GM19463 (cell line): Measurements from ENCODE around the gene EPB41.

Experiments used
- ATAC-seq: cut with Tn5 transposase; IDR thresholded peaks from one replicate; pipeline ENCODE4 v1.9.1; 2021; ENCODE audit warnings: mild to moderate bottlenecking, moderate library complexity; ENCODE audit not compliant: unreplicated experiment

The EPB41 gene

GRCh38 chr1:28890836-28891235 lies 23.5 kb upstream of the EPB41 start:
- no peak for ATAC-seq

DNA sequence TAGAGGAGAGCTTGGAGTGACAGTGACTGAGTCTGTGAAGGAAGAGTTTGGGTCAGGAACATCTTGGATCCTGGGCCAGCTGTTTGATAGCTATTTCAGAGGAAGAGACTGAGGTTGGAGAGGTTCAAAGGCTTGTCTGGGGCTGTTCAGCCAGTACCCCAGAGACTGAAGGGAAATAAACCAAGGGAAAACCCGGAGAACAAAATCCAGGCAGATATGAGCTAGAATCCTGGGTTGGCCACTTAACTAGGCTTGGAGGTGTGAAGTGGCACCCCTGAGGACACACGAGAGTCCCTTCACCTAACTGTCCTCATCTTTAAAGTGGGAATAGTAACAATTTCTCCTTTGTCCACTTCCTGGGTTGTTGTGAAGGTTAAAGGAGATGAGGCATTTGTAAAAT lies 23.1 kb upstream of the EPB41 start:
- no peak for ATAC-seq

- ATAC-seq: no peak
Observed at GRCh38 chr1:28893403-28894102, 20.8 kb upstream of the EPB41 start.

DNA sequence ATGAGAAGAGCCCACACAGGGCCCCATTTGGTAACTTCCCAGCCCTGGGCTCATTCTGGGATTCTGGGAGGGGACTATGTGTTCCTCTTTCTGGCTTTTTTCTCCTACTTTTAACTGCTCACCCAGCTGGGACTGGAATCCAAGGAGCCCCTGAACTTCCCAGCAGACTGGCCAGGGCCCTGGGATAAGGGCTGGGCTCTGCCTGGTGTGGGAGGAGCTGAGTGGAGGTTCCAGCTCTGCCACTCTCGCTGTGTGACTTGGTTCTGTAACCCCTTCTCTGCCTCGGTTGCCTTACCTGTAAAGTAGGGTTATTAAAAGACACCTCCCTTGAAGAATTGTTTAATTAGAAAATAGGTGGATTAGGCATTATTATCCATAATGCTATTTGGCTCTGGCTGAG lies 19.6 kb upstream of the EPB41 start:
- no peak for ATAC-seq

- no peak for ATAC-seq
Observed at GRCh38 chr1:28895896-28896608, 18.3 kb upstream of the EPB41 start.

DNA sequence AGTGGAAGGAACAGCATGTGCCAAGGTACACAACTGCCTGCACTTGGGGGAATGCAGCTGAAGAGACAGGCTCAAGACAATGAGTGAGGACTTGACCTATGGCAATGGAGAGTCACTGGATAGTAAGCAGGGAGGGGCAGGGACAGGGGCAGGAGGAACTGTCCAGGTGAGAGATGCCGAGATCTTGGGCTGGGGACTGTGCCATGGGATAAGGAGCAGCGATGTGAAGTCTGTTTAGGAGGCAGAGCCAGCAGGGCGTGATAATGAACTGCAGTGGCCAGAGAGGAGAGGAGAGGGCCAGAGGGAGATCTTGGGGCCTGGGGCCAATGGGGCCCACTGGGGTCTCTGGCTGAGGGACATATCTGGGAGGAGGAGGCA lies 17.8 kb upstream of the EPB41 start:
- ATAC-seq: no peak

DNA sequence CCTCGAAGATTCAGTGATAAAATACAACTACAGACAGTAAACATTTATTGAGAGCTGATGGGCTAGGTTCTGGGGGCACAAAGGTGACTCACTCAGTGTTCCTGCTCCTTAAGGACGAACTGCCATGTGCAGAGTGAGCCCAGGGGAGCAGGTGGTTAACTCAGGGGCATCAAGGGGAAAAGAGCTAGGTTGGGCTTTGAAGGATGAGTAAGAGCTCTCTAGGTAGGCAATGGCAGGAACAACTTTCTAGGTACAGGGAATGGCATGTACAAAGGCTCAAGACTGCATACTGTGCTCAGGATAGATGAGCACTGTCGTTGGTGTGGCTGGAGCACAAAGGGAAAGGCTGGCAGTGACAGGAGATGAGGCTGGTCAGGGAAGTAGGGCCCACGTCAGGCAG lies 16.6 kb upstream of the EPB41 start:
- no peak for ATAC-seq

GRCh38 chr1:28898405-28898881 lies 15.9 kb upstream of the EPB41 start:
- no peak for ATAC-seq

GRCh38 chr1:28899267-28899666 lies 15.1 kb upstream of the EPB41 start:
- ATAC-seq: no peak

DNA sequence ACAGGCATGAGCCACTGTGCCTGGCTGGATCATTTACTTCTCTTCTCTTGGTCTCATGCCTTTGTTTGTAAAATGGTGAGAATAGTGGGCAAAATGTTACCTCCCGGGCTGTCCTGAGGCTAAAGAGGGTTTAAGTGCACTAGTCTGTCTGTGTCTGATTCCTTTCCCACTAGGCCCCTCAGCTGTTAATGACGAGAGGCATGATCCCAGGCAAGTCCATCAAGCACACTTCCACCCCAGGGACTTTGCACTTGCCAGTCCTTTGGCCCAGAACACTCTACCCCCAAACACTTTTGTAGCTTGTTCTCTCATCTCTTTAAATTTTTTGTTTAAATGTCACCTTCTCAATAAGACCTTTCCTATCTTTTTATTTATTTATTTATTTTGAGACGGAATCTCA lies 13.8 kb upstream of the EPB41 start:
- ATAC-seq: no peak

GRCh38 chr1:28902738-28903137 lies 11.6 kb upstream of the EPB41 start:
- no peak for ATAC-seq

- ATAC-seq: no peak
Observed at GRCh38 chr1:28905921-28906666, 8.3 kb upstream of the EPB41 start.

DNA sequence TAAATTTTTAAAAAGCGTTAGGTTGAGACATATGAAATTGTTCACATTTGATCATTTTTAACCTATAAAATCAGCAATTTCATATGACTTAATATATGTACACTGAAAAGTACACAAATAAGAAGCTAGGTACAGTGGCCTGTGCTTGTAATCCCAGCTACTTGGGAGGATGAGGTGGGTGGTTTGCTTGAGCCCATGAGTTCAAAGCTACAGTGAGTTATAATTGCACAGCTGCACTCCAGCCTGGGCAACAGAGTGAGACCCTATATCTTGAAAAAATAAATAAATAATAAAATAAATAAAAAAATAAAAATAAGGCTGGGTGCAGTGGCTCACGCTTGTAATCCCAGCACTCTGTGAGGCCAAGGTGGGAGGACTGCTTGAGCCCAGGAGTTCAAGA lies 5.2 kb upstream of the EPB41 start:
- ATAC-seq: no peak

GRCh38 chr1:28910379-28911115 lies 3.8 kb upstream of the EPB41 start:
- ATAC-seq: no peak

- no peak for ATAC-seq
Observed at GRCh38 chr1:28913786-28914227, 562 bp upstream of the EPB41 start.

DNA sequence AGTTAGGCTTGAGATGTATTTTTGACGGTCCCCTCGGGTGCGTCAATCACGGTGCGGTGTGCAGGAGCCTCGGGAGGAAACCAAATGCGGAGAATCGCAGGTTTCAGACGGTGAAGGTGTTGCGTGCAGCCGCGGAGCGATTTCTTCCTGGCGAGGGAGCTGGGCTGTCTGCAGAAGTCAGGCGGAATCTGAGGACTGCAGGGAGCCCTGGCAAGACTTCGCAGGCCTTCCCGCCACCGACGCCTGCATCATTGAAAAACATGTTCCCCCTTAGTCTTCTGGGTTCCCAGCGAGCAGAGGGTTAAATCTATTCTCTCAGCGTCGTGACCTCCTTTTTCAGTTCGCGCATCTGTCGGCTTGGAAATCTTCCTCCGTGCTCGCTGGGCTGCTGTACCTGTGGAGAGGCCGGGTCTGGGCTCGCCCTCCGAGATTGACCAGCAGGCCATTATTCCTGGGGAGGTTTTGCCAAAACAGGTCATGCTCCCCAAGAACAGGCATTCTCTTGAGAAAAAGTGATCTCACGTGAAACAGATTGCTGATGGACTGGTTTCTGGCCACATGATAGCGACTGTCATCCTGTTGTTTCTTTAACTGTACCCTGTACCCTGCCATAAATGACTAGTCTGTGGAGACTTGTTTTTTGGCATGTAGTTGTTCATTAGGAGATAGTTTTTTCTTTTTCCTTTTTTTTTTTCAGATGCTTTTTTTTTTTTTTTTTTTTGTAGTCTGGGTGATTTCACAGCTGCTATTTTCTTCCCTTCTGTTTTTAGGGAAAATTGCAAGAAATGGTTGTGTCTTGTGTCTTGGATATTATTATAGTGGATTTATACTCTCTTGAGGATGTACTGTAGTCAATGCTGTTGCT lies 894 bp downstream of the EPB41 start:
- peak; percentile 2 for ATAC-seq

- ATAC-seq: no peak
Observed at GRCh38 chr1:28917757-28918118, 3.4 kb downstream of the EPB41 start.

DNA sequence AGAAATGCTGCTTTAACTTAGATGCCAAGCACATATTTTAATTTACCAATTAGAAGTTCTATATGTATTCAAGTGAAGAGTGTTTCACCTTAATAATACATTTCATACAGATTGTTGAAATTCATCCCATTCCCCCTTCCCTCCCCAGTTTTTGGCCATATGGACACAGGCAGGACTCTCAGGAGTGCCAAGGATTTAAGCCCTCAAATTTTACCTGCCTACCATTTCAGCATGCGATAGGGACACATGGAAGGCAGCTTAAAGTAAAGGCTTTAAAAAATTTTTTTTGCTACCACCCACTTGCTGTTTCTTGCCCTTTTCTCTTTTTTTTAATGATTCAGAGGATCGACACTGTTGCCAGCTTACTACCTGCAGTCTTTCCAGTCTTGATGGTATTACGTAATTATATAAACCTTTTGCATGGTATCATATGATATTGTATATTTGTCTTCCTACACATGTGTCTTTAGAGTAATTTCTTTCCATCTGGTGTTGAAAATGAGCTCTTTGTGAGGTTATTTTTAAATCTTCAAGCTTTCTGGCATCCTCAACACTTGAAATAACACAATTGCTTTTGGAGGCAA lies 7.0 kb downstream of the EPB41 start:
- no peak for ATAC-seq

DNA sequence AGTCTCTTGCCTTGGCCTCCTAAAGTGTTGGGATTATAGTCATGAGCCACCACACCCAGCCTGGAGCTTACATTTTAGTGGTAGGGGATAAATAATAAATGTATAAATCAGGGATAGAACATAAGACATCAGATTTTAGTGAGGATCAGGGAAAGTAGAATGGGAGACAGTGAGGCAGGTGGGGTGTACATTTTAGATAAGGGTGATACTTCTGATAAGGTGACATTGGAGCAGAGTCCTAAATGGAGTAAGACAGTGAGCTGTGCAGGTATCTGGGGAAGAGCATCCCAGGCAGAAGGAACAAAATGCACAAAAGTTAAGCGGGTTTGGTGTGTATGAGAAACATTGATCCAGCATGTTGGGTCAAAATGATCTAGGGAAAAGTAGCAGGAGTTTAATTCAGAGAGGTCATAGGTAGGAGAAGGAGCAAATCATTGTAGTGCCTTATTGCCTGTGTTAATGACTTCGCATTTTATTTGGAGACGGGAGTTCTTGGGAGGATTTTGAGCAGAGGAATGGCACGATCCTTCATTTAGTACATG lies 11.1 kb downstream of the EPB41 start:
- no peak for ATAC-seq
